ENCODE data around the gene BCL7A.

BCL7A gene

GRCh38 chr12:122012184-122012583 is 9.5 kb upstream of the BCL7A start:
- no peaks in the 10 kb centered on the region for H3K9me3 Mint-ChIP-seq
- no peak overlapping the region for H3K4me3 Mint-ChIP-seq
- no peak overlapping the region for H3K27ac Mint-ChIP-seq
- no peak for DNase-seq (ENCODE audit: low spot score in 2 of 2)
- H3K4me1 Mint-ChIP-seq, result peaks cover 10% of the 10 kb centered on the region
- H3K27me3 Mint-ChIP-seq, result no peaks in the 10 kb centered on the region
- no peaks in the 10 kb centered on the region for H3K36me3 Mint-ChIP-seq
- no peak for ATAC-seq (ENCODE audit: low read depth)

GRCh38 chr12:122013136-122013535 is 8.5 kb upstream of the BCL7A start:
- Mint-ChIP-seq H3K4me1 (peaks cover 10% of the 10 kb centered on the region), H3K27me3 (no peaks in the 10 kb centered on the region), H3K4me3 (no peak overlapping the region), H3K36me3 (no peaks in the 10 kb centered on the region), H3K27ac (no peak overlapping the region), H3K9me3 (no peaks in the 10 kb centered on the region)
- no peak for ATAC-seq (ENCODE audit: low read depth)
- DNase-seq (ENCODE audit: low spot score in 2 of 2), result no peak

- peaks cover 2% of the 10 kb centered on the region for H3K27me3 Mint-ChIP-seq
- ATAC-seq (ENCODE audit: low read depth), result no peak
- DNase-seq (ENCODE audit: low spot score in 2 of 2), result no peak
- H3K27ac Mint-ChIP-seq, result no peak overlapping the region
- peaks cover 2% of the 10 kb centered on the region for H3K36me3 Mint-ChIP-seq
- peaks cover 7% of the 10 kb centered on the region for H3K4me1 Mint-ChIP-seq
- H3K9me3 Mint-ChIP-seq, result peaks cover 4% of the 10 kb centered on the region
- H3K4me3 Mint-ChIP-seq, result no peak overlapping the region
These were observed 7.7 kb upstream of the BCL7A start for GRCh38 chr12:122013791-122014590.

- H3K36me3 Mint-ChIP-seq, result peaks cover 6% of the 10 kb centered on the region
- ATAC-seq (ENCODE audit: low read depth) (no peak), DNase-seq (ENCODE audit: low spot score in 2 of 2) (no peak)
- H3K27me3 Mint-ChIP-seq, result peaks cover 6% of the 10 kb centered on the region
- peaks cover 3% of the 10 kb centered on the region for H3K4me1 Mint-ChIP-seq
- H3K27ac Mint-ChIP-seq, result no peak overlapping the region
- H3K4me3 Mint-ChIP-seq, result no peak overlapping the region
- peaks cover 8% of the 10 kb centered on the region for H3K9me3 Mint-ChIP-seq
These were observed 6.9 kb upstream of the BCL7A start for GRCh38 chr12:122014781-122015180.

GRCh38 chr12:122018457-122018856 is 3.2 kb upstream of the BCL7A start:
- ATAC-seq (ENCODE audit: low read depth), result no peak
- H3K27me3 Mint-ChIP-seq, result peaks cover 9% of the 10 kb centered on the region

GRCh38 chr12:122018937-122019336 is 2.7 kb upstream of the BCL7A start:
- ATAC-seq (ENCODE audit: low read depth) (no peak), DNase-seq (ENCODE audit: low spot score in 2 of 2) (no peak)
- no peak overlapping the region for H3K27ac Mint-ChIP-seq
- peaks cover 9% of the 10 kb centered on the region for H3K27me3 Mint-ChIP-seq
- H3K36me3 Mint-ChIP-seq, result peaks cover 6% of the 10 kb centered on the region
- peaks cover 8% of the 10 kb centered on the region for H3K9me3 Mint-ChIP-seq
- no peak overlapping the region for H3K4me3 Mint-ChIP-seq
- H3K4me1 Mint-ChIP-seq, result peaks cover 11% of the 10 kb centered on the region

More at GRCh38 chr12:122018457-122018856, 3.2 kb upstream of the BCL7A start:
- no peak for DNase-seq (ENCODE audit: low spot score in 2 of 2)
- peaks cover 11% of the 10 kb centered on the region for H3K4me1 Mint-ChIP-seq
- H3K27ac Mint-ChIP-seq, result no peak overlapping the region
- H3K9me3 Mint-ChIP-seq, result peaks cover 8% of the 10 kb centered on the region
- peaks cover 6% of the 10 kb centered on the region for H3K36me3 Mint-ChIP-seq
- H3K4me3 Mint-ChIP-seq, result no peak overlapping the region

GRCh38 chr12:122020795-122021192 is 890 bp upstream of the BCL7A start:
- peaks cover 6% of the 10 kb centered on the region for H3K36me3 Mint-ChIP-seq
- ATAC-seq (ENCODE audit: low read depth) (no peak), DNase-seq (ENCODE audit: low spot score in 2 of 2) (no peak)
- H3K4me3 Mint-ChIP-seq, result peak overlapping the region; percentile 83
- peak overlapping the region; percentile 97 for H3K27ac Mint-ChIP-seq
- peaks cover 13% of the 10 kb centered on the region for H3K4me1 Mint-ChIP-seq
- peaks cover 8% of the 10 kb centered on the region for H3K9me3 Mint-ChIP-seq
- peaks cover 9% of the 10 kb centered on the region for H3K27me3 Mint-ChIP-seq

GRCh38 chr12:122021193-122021821 is 377 bp upstream of the BCL7A start:
- Mint-ChIP-seq H3K27me3 (peaks cover 9% of the 10 kb centered on the region), H3K36me3 (peaks cover 6% of the 10 kb centered on the region), H3K4me3 (peak overlapping the region; percentile 92), H3K27ac (peak overlapping the region; percentile 97), H3K4me1 (peaks cover 13% of the 10 kb centered on the region), H3K9me3 (peaks cover 8% of the 10 kb centered on the region)
- DNase-seq (ENCODE audit: low spot score in 2 of 2), result no peak
- no peak for ATAC-seq (ENCODE audit: low read depth)

- H3K9me3 Mint-ChIP-seq, result peaks cover 8% of the 10 kb centered on the region
- DNase-seq (ENCODE audit: low spot score in 2 of 2) (peak in 1 of 2 donors; percentile 43), ATAC-seq (ENCODE audit: low read depth) (peak; percentile 28)
- H3K36me3 Mint-ChIP-seq, result peaks cover 6% of the 10 kb centered on the region
- H3K27me3 Mint-ChIP-seq, result peaks cover 9% of the 10 kb centered on the region
- peak overlapping the region; percentile 81 for H3K4me3 Mint-ChIP-seq
- peaks cover 18% of the 10 kb centered on the region for H3K4me1 Mint-ChIP-seq
- peak overlapping the region; percentile 68 for H3K27ac Mint-ChIP-seq
These were observed 982 bp downstream of the BCL7A start for GRCh38 chr12:122022393-122023338.

- ATAC-seq (ENCODE audit: low read depth), result no peak
- H3K4me3 Mint-ChIP-seq, result peak overlapping the region; percentile 81
These were observed 1.9 kb downstream of the BCL7A start for GRCh38 chr12:122023339-122024131.

GRCh38 chr12:122024132-122024785 is 2.6 kb downstream of the BCL7A start:
- DNase-seq (ENCODE audit: low spot score in 2 of 2) (no peak), ATAC-seq (ENCODE audit: low read depth) (peak; percentile 13)
- peaks cover 27% of the 10 kb centered on the region for H3K4me1 Mint-ChIP-seq
- H3K36me3 Mint-ChIP-seq, result peaks cover 3% of the 10 kb centered on the region
- H3K4me3 Mint-ChIP-seq, result peak overlapping the region; percentile 68
- peaks cover 3% of the 10 kb centered on the region for H3K9me3 Mint-ChIP-seq
- no peak overlapping the region for H3K27ac Mint-ChIP-seq
- peaks cover 9% of the 10 kb centered on the region for H3K27me3 Mint-ChIP-seq

More at GRCh38 chr12:122023339-122024131, 1.9 kb downstream of the BCL7A start:
- Mint-ChIP-seq H3K9me3 (peaks cover 7% of the 10 kb centered on the region), H3K36me3 (peaks cover 6% of the 10 kb centered on the region), H3K27ac (peak overlapping the region; percentile 68), H3K4me1 (peaks cover 20% of the 10 kb centered on the region), H3K27me3 (peaks cover 10% of the 10 kb centered on the region)
- DNase-seq (ENCODE audit: low spot score in 2 of 2), result no peak

GRCh38 chr12:122026706-122027333 is 5.1 kb downstream of the BCL7A start:
- Mint-ChIP-seq H3K9me3 (no peaks in the 10 kb centered on the region), H3K36me3 (no peaks in the 10 kb centered on the region), H3K4me3 (peak overlapping the region; percentile 8), H3K4me1 (peaks cover 33% of the 10 kb centered on the region), H3K27ac (no peak overlapping the region), H3K27me3 (peaks cover 4% of the 10 kb centered on the region)
- no peak for DNase-seq (ENCODE audit: low spot score in 2 of 2)
- no peak for ATAC-seq (ENCODE audit: low read depth)
